HG02571 (cell line): ENCODE data around the gene CEP128.
A peak's percentile ranks its signal among the peaks of the same experiment; 100 is the strongest.

Experiments
- ATAC-seq: cut with Tn5 transposase; IDR thresholded peaks from one replicate; pipeline ENCODE4 v1.9.1; 2021; ENCODE audit warnings: mild to moderate bottlenecking, moderate library complexity; ENCODE audit not compliant: unreplicated experiment

Gene CEP128

GRCh38 chr14:80498533-80498932 is 443.0 kb downstream of the CEP128 start:
- ATAC-seq: no peak

DNA sequence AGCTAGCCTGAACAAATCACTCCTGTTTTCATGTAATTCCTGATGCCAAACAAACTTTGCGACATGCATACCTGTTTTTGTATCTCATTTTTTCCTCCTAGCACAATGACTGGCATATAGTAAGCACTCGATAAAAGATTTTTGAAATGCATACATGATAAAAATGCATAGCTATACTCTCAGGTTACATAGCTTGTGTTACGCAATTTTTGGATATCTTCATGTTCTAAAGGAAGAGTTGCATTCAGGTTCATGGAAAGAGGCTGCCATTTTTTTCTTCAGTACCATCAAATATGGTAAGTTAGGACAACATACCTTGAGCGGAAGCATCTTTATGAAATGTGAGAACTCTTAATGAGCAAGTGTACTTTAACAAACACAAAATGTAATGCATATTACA is 445.4 kb downstream of the CEP128 start:
- no peak for ATAC-seq

DNA sequence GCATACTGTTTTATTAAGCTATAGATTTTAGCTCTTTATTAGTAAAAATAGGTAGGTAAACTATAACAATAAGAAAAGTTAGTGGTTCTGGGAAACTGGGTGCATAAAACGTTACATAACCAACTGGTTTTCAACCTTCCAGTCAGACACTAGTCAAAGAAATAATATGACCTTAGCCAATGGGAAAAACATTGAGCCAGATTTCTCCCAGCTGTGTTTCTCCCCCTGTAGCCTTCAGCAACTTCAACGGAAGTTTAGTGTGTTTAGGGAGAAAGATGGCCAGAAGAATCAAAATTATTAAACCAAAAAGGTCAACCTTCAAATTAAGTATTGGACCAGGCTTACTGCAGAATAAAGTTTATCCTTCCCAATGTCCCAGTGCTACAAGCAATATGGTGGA is 446.8 kb downstream of the CEP128 start:
- ATAC-seq: no peak

DNA sequence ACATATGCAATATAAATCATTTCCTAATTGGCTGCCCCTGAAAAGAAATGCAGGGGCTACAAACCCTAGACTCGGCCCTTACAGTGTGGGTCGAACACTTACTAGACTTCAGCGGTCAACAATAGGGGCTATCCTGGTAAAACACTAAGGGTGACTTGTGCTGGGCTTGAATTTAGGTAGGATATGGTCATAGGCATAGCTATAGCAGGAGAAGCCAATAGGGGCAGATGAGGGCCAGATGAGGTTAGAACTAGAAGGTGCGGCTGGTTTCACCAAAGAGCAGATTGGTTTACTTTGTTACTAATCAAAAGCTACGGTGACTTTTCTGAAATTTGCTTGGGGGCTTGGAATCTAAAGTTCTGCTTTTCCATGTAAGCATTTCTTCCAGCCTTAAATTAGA is 447.9 kb downstream of the CEP128 start:
- ATAC-seq: no peak

DNA sequence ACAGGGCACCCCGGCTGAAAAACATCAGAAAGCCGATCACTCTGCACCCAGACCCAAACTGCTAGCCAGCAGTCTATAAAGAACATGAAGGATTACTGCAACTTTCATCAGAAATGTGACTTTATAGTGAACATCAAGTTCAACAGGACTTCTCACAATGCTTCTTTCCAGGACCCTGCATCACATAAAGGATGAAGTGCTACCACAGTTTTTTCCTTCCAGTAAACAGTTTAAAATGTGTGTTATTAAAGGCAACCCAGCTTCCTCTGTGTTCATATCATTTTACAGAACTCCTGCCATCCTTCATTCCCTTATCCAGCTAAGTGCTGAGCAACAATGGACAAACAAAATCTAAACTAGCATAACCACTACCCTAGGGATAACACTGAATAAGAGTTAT is 449.9 kb downstream of the CEP128 start:
- peak; percentile 17 for ATAC-seq

GRCh38 chr14:80491131-80491530 is 450.4 kb downstream of the CEP128 start:
- peak; percentile 75 for ATAC-seq

- no peak for ATAC-seq
Measured at GRCh38 chr14:80489513-80489912, 452.0 kb downstream of the CEP128 start.

GRCh38 chr14:80485764-80486163 is 455.8 kb downstream of the CEP128 start:
- ATAC-seq: no peak

DNA sequence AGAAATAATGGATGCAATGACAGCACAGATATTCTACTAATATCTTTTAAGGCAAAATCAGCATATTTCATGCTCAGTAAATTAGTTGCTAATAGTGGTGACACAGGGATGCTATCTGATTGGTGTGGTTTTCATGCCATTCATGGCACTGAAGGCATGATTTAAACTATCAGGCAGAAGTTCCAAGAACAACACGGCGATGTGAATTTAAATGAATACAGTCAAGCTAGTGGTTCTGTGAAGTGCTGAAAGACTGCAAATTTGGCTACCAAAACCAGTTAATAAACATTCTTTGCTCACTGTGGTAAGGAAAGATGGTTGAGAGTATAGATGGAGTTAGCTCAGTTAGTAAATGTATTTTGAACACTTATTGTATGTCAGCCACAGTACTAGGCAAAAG is 458.2 kb downstream of the CEP128 start:
- ATAC-seq: no peak

- ATAC-seq: no peak
Measured at GRCh38 chr14:80477388-80478160, 464.0 kb downstream of the CEP128 start.

GRCh38 chr14:80475074-80475473 is 466.5 kb downstream of the CEP128 start:
- ATAC-seq: no peak

DNA sequence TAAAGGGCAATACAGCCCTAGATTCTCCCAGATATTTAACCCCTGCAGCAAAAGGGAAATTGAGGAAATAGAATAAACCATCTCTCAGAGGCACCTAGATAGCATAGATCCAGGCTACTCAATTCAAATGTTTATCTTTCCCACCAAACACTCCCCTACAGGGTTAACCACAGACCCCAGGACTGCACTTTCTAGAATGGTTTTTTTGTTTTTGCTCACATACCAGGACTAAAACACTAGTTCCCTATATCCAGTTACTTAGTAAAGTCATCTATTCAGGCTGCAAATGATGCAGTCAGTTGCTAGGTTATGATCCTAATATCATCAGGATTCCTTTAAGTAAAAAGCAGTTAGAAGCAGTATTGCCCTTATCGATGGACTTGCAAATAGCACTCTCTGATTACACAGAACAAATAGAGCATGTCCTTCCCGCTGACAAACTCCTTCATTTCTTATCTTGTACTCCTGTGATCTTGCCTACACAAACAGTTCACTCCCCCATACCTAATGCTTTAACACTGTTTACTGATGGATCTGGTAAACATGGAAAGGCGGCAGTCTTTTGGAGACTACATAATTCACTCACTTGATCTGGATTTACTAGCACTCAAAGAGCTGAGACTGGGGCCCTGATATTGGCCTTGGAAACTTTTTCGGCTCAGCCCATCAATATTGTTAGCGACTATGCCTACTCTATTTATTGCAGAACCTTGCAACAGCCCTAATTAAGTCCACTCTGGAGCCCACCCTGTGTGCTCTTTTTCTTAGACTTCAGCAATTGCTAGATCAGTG is 473.0 kb downstream of the CEP128 start:
- ATAC-seq: no peak

DNA sequence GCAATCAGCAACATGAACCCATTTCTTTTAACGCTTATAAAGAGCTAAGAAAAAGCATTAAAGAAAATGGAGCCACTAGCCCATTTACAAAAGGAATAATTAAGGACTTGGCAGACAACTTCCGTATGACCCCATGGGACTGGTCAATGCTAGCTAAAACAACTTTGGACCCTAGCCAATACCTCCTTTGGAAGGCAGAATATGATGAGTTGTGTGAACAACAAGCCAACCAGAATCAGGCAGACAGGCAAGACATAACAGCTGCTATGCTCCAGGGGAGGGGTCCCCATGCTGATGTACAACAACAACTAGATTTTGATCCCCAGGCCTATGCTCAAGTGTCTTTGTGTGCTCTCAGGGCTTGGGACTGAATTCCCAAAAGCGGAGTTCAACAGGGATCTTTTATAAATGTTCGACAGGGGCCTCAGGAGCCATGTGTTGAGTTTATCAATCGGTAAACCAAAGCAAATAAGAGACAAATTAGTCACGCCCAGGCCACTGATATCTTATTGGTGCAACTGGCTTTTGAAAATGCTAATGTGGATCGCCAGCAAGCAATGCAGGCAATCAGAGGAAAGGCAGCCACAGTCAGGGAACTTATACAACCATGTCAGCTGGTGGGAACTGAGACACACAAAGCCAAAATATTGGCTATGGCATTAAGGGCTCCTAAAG is 475.9 kb downstream of the CEP128 start:
- no peak for ATAC-seq

DNA sequence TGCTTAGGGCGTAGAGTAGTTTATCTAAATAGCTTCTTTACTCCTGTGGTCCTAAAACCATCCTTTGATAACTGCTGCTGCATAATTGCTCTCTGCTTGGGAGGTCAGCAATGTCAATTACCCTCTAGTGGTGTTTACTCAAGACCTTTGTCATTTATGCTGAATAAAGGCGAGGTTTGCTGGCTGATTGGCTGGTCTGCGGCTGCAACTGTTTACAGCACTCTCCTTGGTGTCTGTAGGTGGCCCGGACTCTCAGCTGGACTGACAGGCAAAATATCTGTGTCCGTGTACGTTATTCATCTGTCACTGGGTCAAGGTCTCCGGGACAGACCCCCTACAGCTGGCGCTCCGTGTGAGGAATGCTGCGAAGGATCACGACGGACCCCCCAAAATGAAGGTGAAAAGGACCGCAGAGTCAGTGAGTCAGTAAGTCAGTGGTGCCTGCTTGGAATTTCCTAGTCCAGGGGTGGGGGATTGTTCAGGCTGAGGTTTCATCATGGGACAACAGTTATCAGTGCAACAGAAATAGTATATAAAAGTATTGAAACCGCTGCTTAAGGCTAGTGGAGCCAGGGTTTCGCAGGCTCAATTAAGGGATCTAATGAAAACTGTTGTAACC is 476.9 kb downstream of the CEP128 start:
- ATAC-seq: no peak

DNA sequence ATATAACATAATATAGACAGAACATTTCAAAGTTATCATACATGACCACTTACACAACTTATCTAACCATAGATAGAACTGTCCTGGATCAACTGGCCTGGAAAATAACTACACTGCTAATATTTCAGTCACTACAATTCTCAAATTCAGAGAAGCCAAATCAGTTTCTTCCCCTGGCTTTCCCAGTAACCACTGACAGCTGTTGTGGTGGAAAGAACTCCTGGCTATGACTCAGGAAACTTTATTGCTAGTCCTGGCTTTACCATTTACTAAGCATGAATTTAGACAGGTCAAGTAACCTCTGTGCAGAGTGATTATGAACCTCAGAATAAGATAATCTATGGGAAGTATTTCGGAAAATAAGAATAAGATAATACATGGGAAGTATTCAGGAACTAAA is 485.3 kb downstream of the CEP128 start:
- ATAC-seq: no peak

- no peak for ATAC-seq
Measured at GRCh38 chr14:80455031-80455430, 486.5 kb downstream of the CEP128 start.

GRCh38 chr14:80448267-80448666 is 493.3 kb downstream of the CEP128 start:
- no peak for ATAC-seq

DNA sequence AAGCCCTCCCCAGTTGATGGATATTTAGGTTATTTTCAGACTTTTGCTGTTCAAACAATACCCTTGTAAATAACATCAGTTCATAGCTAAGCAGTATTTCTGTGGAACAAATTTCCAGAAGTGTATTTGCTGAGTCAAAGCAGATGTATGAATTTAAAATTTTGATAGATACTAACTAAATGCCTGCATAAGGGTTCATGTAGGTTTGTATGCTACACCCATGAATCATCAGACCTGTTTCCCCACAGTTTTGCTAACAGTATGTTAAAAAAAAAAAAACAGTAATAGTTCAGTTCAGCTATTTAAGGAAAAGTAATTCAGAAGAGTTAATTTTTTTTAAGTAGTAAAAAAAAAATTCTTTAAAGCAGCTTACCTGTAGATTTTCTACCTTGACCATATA is 494.1 kb downstream of the CEP128 start:
- no peak for ATAC-seq
